GM13977 (cell line): ENCODE measurements around the gene CRYBA4.

Experiments
- DNase-seq: peaks from one replicate; pipeline ENCODE4 v3.0.0; 2012; ENCODE audit warnings: low spot score
- in situ Hi-C: fragments of 300-500 bp; cut with MboI; formaldehyde crosslinking; loops from one replicate; pipeline ENCODE4 v1.12.0; 2022; ENCODE audit warnings: low sequenced_read_pairs, low pct_unique_long_range_greater_than_20kb, mixed read lengths, inconsistent platforms; ENCODE audit not compliant: unreplicated experiment
- TF ChIP-seq, protein P1 (sequence below): IDR thresholded peaks from 2 replicates; pipeline ENCODE4 v1.5.1; 2012; ENCODE audit warnings: mild to moderate bottlenecking, control low read depth; ENCODE audit not compliant: insufficient read depth; ENCODE audit errors: extremely low read depth, missing control alignments

The CRYBA4 gene

DNA sequence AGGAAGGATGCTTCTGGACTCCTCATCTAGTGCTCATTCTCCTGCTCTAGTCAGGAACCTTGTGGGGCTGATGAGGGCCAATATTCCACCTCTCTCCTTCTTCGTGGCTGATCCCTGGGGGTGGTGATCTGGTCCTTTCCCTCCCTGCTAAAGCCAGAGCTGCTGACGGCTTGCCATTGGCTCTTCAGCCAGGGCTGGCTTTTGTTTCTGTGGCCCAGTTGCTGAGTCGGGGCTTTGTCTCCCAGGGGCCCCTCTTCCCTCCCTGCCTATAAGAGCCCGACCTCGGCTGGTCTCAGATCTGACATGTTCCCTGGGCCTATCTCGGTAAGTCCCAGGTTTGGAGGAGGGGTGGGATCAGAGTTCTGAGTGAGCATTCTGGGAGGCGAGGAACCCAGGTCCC lies at the start of gene CRYBA4:
TSS of gene CRYBA4 (plus strand) at position 301 of the 400 bp plus-strand sequence. CDS start 634 bp downstream, outside the sequence.
- TF ChIP-seq, protein P1, sequence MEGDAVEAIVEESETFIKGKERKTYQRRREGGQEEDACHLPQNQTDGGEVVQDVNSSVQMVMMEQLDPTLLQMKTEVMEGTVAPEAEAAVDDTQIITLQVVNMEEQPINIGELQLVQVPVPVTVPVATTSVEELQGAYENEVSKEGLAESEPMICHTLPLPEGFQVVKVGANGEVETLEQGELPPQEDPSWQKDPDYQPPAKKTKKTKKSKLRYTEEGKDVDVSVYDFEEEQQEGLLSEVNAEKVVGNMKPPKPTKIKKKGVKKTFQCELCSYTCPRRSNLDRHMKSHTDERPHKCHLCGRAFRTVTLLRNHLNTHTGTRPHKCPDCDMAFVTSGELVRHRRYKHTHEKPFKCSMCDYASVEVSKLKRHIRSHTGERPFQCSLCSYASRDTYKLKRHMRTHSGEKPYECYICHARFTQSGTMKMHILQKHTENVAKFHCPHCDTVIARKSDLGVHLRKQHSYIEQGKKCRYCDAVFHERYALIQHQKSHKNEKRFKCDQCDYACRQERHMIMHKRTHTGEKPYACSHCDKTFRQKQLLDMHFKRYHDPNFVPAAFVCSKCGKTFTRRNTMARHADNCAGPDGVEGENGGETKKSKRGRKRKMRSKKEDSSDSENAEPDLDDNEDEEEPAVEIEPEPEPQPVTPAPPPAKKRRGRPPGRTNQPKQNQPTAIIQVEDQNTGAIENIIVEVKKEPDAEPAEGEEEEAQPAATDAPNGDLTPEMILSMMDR: no peak
- in situ Hi-C loops: no loop called here

DNA sequence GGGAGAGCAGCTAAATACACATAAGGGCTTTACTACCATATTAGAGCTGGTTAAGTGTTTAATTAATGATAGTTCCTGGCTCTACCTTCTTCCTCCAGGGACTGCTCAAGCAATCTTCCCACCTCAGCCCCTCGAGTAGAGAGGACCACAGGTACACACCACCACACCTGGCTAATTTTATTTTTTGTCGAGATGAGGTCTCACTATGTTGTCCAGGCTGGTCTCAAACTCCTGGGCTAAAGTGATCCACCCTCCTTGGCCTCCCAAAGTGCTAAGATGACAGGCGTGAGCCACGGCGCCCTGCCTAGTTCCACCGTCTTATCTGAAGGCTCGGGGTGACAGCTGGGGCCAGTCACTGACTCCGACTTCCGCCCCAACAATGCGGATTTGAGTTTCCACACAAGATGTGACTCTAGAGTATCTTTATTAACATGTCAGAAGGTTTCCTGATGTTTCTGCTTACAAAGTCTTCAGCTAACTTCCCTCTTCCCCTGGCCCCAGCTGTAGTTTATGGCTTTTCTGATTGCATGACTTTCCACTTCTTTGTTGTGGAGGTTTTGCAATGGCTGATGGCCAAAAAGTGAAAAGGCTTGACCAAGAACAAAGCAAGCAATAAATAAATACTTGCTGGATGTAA lies 48.6 kb upstream of the CRYBA4 start:
- TF ChIP-seq, protein P1: no peak
- in situ Hi-C loops: no loop called here
- no peak for DNase-seq

More for the DNA sequence above, at the start of gene CRYBA4:
- DNase-seq: no peak

DNA sequence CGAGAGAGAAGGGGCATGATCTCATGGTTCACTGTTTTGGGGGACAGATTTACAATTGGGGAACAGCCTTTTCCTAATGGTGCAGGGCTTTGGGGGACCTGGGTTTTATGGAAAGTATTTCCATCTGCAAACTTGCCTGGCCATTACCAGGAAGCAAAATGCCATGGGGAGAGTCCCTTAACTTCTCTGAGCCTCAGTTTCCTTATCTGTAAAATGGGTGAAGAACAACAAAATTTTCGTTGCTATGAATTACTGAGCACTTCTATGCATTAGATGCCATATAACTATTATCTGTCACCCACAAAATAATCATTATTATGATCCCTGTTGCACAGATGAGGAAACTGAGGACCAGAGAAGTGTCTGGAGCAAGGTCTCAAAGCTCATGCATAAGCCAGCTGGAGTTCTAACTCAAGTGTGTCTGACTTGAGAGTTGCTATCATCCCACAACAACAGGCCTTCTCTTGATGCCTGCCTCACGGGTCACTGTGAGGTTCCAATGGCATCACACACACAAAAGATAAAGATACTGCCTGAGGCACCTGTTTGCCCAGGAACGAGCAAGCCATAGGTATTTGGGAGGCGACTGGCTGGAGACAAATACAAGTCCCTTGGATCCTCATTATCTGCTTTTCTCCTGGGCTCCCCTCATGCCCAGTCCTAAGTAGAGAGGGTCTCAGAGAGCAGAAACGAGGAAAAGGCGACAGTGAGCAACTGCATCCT lies 47.6 kb upstream of the CRYBA4 start:
- TF ChIP-seq, protein P1: no peak
- DNase-seq: no peak
- in situ Hi-C loops: no loop called here

DNA sequence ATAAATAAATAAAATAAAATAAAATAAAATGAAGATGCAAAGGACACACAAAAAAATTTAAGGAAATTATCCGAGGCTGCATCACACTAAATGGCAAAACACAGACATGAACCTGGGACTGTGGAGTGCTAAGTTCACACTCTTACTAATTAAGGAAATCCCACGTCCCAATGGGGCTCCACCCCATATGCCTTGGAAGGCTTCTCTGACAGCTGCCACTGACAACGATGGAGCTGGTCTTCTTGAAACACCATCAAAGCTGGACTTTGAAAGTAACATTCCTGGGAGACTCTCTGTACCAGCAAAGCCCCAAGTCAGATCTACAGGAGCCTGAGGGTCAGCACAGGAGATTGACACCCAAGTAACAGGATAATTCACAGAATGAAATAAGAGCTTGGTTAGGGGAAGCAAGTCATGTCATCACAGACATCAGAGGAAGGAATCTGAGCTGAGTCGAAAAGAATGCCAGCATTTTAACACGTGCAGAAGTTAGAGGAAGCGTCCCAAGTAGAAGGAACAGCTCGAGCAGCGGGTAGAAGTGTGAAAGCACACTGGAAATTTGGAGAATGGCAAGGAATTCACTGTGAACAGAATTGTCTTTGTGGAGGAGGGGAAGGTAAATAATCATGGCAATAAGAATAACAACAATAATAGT lies 45.6 kb upstream of the CRYBA4 start:
- DNase-seq: no peak
- in situ Hi-C loops: no loop called here
- TF ChIP-seq, protein P1: no peak

DNA sequence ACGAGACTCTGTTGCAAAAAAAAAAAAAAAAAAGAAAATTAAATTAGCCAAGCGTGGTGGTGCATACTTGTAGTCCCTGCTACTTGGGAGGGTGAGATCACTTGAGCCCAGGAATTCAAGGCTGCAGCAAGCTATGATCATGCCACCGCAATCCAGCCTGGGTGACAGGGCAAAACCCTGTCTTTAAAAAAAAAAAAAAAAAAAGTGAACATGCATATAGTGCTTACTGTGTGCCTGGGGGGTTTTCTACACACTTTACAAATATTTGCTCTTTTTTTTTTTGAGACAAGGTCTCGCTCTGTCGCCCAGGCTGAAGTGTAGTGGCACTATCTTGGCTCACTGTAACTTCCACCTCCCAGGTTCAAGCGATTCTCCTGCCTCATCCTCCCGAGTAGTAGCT lies 44.7 kb upstream of the CRYBA4 start:
- in situ Hi-C loops: no loop called here
- TF ChIP-seq, protein P1: no peak
- no peak for DNase-seq

DNA sequence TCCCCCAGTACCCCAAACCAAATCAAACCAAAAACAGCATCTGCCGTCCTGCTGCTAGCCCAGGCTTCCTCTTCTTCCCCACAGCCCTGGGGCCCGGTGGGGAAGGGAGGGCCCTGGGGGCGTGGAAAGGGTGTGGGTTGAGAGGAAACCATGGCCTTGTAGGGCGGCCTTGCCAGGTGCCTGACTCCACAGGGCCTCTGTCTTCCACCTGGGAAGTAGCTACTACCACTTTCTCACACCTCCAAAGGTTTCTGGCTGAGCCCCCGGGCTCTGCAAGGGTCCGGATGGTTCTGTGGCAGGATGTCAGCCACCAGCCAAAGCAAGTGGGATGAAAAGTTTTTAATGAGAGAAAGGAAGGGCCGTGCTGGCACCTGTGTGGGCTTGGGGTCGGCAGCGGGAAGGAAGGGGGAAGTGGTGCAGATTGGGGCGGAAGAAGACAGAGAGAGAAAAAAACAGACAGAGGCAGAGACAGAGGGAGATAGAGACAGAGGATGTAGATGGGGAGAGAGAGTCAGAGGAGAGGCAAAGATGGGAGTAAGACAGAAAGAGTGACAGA lies 42.4 kb upstream of the CRYBA4 start:
- DNase-seq: peak; percentile 61
- in situ Hi-C loops: no loop called here
- TF ChIP-seq, protein P1: no peak
